Measurements from ENCODE around the gene SMPDL3A.

GRCh38 chr6:122789182-122790027 is at the start of gene SMPDL3A:
- peak; percentile 18 to 42 for TF ChIP-seq CTCF (conservative IDR thresholded peaks at IDR 0.05 in 1 of 2, IDR thresholded peaks at IDR 0.05 in 1 of 2; ENCODE audit: low read depth in 1 of 2, low read length in 2 of 2)
- TF ChIP-seq EZH2 (IDR thresholded peaks at IDR 0.05; ENCODE audit: low read length, missing control alignments), result no peak
